SK-N-SH treated with all-trans-retinoic acid at 6 μM for 48 hours (cell line): ENCODE data around the gene FUOM.

ENCODE experiments used
- ATAC-seq: fragments of 200-7000 bp; cut with Tn5 transposase; 3 replicates; pipeline ENCODE4 v1.9.1; 2020; ENCODE audit warnings: mild to moderate bottlenecking, moderate library complexity
- ARNTL ChIP-seq: fragments of 450-650 bp; formaldehyde crosslinking; IDR thresholded peaks from 2 replicates; pipeline ENCODE4 v1.5.0; 2020; ENCODE audit warnings: low read depth, mild to moderate bottlenecking, moderate library complexity, borderline replicate concordance
- BACH2 ChIP-seq: fragments of 250-450 bp; sonication (Bioruptor Pico); IDR thresholded peaks from 2 replicates; pipeline ENCODE4 v1.9.0; 2021; ENCODE audit warnings: mild to moderate bottlenecking, borderline replicate concordance
- CREB5 ChIP-seq: fragments of 250-450 bp; sonication (Bioruptor Pico); IDR thresholded peaks from 2 replicates; pipeline ENCODE4 v1.5.1; 2020; ENCODE audit warnings: low read depth, mild to moderate bottlenecking, moderate library complexity
- ESRRG ChIP-seq: fragments of 250-450 bp; sonication (Bioruptor Pico); IDR thresholded peaks from 2 replicates; pipeline ENCODE4 v1.6.1; 2021; ENCODE audit warnings: mild to moderate bottlenecking
- GLIS3 ChIP-seq: fragments of 250-450 bp; sonication (Bioruptor Pico); IDR thresholded peaks from 2 replicates; pipeline ENCODE4 v1.5.0; 2020; ENCODE audit warnings: mild to moderate bottlenecking, moderate library complexity
- ISL1 ChIP-seq: fragments of 250-450 bp; sonication (Bioruptor Pico); IDR thresholded peaks from 2 replicates; pipeline ENCODE4 v2.1.2; 2022; ENCODE audit warnings: mild to moderate bottlenecking, moderate library complexity
- OSR1 ChIP-seq: fragments of 250-450 bp; sonication (Bioruptor Pico); IDR thresholded peaks from 2 replicates; pipeline ENCODE4 v1.8.0; 2022; ENCODE audit warnings: moderate library complexity, mild to moderate bottlenecking, inconsistent platforms
- PATZ1 ChIP-seq: fragments of 250-450 bp; sonication (Bioruptor Pico); IDR thresholded peaks from 2 replicates; pipeline ENCODE4 v1.8.0; 2020; ENCODE audit warnings: mild to moderate bottlenecking, moderate library complexity, borderline replicate concordance
- POU6F1 ChIP-seq: fragments of 250-450 bp; sonication (Bioruptor Pico); IDR thresholded peaks from 2 replicates; pipeline ENCODE4 v1.8.0; 2021; ENCODE audit warnings: low read depth, mild to moderate bottlenecking, moderate library complexity, borderline replicate concordance
- PPARA ChIP-seq: fragments of 250-450 bp; sonication (Bioruptor Pico); IDR thresholded peaks from 2 replicates; pipeline ENCODE4 v1.5.0; 2020; ENCODE audit warnings: mild to moderate bottlenecking, borderline replicate concordance
- RARB ChIP-seq: fragments of 250-450 bp; sonication (Bioruptor Pico); IDR thresholded peaks from 2 replicates; pipeline ENCODE4 v1.8.0; 2021; ENCODE audit warnings: mild to moderate bottlenecking, moderate library complexity
- SNAI2 ChIP-seq: fragments of 250-450 bp; sonication (Bioruptor Pico); IDR thresholded peaks from 2 replicates; pipeline ENCODE4 v1.5.0; 2020; ENCODE audit warnings: mild to moderate bottlenecking, moderate library complexity
- TOX ChIP-seq: fragments of 250-450 bp; sonication (Bioruptor Pico); IDR thresholded peaks from 2 replicates; pipeline ENCODE4 v1.8.0; 2021; ENCODE audit warnings: mild to moderate bottlenecking, moderate library complexity, borderline replicate concordance
- TSHZ2 ChIP-seq: fragments of 250-450 bp; sonication (Bioruptor Pico); IDR thresholded peaks from 2 replicates; pipeline ENCODE4 v1.5.0; 2020; ENCODE audit warnings: mild to moderate bottlenecking, moderate library complexity
- ZC3H10 ChIP-seq: fragments of 250-450 bp; sonication (Bioruptor Pico); IDR thresholded peaks from 2 replicates; pipeline ENCODE4 v1.5.1; 2021; ENCODE audit warnings: mild to moderate bottlenecking, moderate library complexity
- ZFP3 ChIP-seq: fragments of 250-450 bp; sonication (Bioruptor Pico); IDR thresholded peaks from 2 replicates; pipeline ENCODE4 v1.5.0; 2020; ENCODE audit warnings: mild to moderate bottlenecking, moderate library complexity
- ZFP30 ChIP-seq: fragments of 450-650 bp; formaldehyde crosslinking; IDR thresholded peaks from 2 replicates; pipeline ENCODE4 v1.5.0; 2022; ENCODE audit warnings: mild to moderate bottlenecking, moderate library complexity
- ZNF565 ChIP-seq: fragments of 450-650 bp; formaldehyde crosslinking; conservative IDR thresholded peaks from 2 replicates; pipeline ENCODE4 v1.5.0; 2020; ENCODE audit warnings: low read depth, mild to moderate bottlenecking, moderate library complexity
- ZNF70 ChIP-seq: fragments of 450-650 bp; formaldehyde crosslinking; IDR thresholded peaks from 2 replicates; pipeline ENCODE4 v1.5.0; 2020; ENCODE audit warnings: mild to moderate bottlenecking, moderate library complexity
- ZNF8 ChIP-seq: fragments of 450-650 bp; formaldehyde crosslinking; IDR thresholded peaks from 2 replicates; pipeline ENCODE4 v1.5.0; 2020; ENCODE audit warnings: mild to moderate bottlenecking, moderate library complexity

The FUOM gene

GRCh38 chr10:133339708-133340380 is 18.0 kb downstream of the FUOM start:
- no peak for ATAC-seq
- TF ChIP-seq RARB (CRISPR knock-in tag): no peak
- no peak for TF ChIP-seq OSR1 (CRISPR knock-in tag)
- TF ChIP-seq CREB5: no peak
- no peak for TF ChIP-seq ZFP3 (CRISPR knock-in tag)
- no peak for TF ChIP-seq BACH2 (CRISPR knock-in tag)
- no peak for TF ChIP-seq ZFP30 (CRISPR knock-in tag)
- TF ChIP-seq ZC3H10 (CRISPR knock-in tag): no peak
- TF ChIP-seq ZNF8 (CRISPR knock-in tag): no peak
- no peak for TF ChIP-seq ISL1 (CRISPR knock-in tag)
- TF ChIP-seq GLIS3: no peak
- TF ChIP-seq, all 23 proteins: peak for 0

GRCh38 chr10:133338080-133339071 is 19.4 kb downstream of the FUOM start:
- TF ChIP-seq POU6F1 (CRISPR knock-in tag): no peak
- TF ChIP-seq OSR1 (CRISPR knock-in tag): no peak
- no peak for ATAC-seq

GRCh38 chr10:133337370-133337725 is 20.5 kb downstream of the FUOM start:
- TF ChIP-seq ARNTL: no peak
- ATAC-seq: no peak

- TF ChIP-seq TSHZ2: no peak
- TF ChIP-seq CREB5: no peak
- no peak for TF ChIP-seq BACH2 (CRISPR knock-in tag)
- no peak for TF ChIP-seq ZNF70
- TF ChIP-seq ISL1 (CRISPR knock-in tag): no peak
- no peak for TF ChIP-seq PATZ1
- no peak for TF ChIP-seq ZNF565
- no peak for TF ChIP-seq TOX (CRISPR knock-in tag)
- TF ChIP-seq ESRRG (CRISPR knock-in tag): no peak
- no peak for TF ChIP-seq PPARA (CRISPR knock-in tag)
- TF ChIP-seq RARB (CRISPR knock-in tag): no peak
- TF ChIP-seq OSR1 (CRISPR knock-in tag): no peak
- TF ChIP-seq POU6F1 (CRISPR knock-in tag): no peak
- TF ChIP-seq SNAI2 (CRISPR knock-in tag): no peak
- 0 out of 3 replicates have a peak, but pooled peaks have one; percentile 11 for ATAC-seq
These were observed 21.0 kb downstream of the FUOM start, which contains the start of gene CALY for GRCh38 chr10:133336577-133337369. CALY (minus strand) TSS chr10:133336896; CDS start chr10:133328989, 7,907 bp downstream.
